BLaER1 treated with 17β-estradiol and CSF1 and Interleukin-3, amounts not matched to agents 10 nM and 100 nM (cell line): ENCODE data around the gene PSD2.

Experiments used
- H3K27ac ChIP-seq, 11 experiments: shearing (Covaris generic); formaldehyde crosslinking; 2 replicates each; pipeline ENCODE4 v1.8.1; 2022
- H3K27me3 ChIP-seq, 11 experiments: shearing (Covaris generic); formaldehyde crosslinking; 2 replicates each; pipeline ENCODE4 v1.8.1; 2022
- H3K36me3 ChIP-seq, 11 experiments: shearing (Covaris generic); formaldehyde crosslinking; 2 replicates each; pipeline ENCODE4 v1.8.1; 2022
- H3K4me1 ChIP-seq, 10 experiments: shearing (Covaris generic); formaldehyde crosslinking; 2 replicates each; pipeline ENCODE4 v1.8.1; 2022
- H3K4me2 ChIP-seq, 11 experiments: shearing (Covaris generic); formaldehyde crosslinking; 2 replicates each; pipeline ENCODE4 v1.8.1; 2022
- H3K4me3 ChIP-seq, 10 experiments: shearing (Covaris generic); formaldehyde crosslinking; 2 replicates each; pipeline ENCODE4 v1.8.1; 2022
- H3K9ac ChIP-seq, 11 experiments: shearing (Covaris generic); formaldehyde crosslinking; 2 replicates each; pipeline ENCODE4 v1.8.1; 2022
- H3K9me3 ChIP-seq, 11 experiments: shearing (Covaris generic); formaldehyde crosslinking; replicated peaks in 1 of 11; 2 replicates each; pipeline ENCODE4 v1.8.1; 2022
- H4K20me1 ChIP-seq, 11 experiments: shearing (Covaris generic); formaldehyde crosslinking; 2 replicates each; pipeline ENCODE4 v1.8.1; 2022
- Cebpa-rat ChIP-seq, 11 experiments: shearing (Covaris generic); IDR thresholded peaks; 2 replicates each; pipeline ENCODE4 v1.8.1; 2022

The PSD2 gene

DNA sequence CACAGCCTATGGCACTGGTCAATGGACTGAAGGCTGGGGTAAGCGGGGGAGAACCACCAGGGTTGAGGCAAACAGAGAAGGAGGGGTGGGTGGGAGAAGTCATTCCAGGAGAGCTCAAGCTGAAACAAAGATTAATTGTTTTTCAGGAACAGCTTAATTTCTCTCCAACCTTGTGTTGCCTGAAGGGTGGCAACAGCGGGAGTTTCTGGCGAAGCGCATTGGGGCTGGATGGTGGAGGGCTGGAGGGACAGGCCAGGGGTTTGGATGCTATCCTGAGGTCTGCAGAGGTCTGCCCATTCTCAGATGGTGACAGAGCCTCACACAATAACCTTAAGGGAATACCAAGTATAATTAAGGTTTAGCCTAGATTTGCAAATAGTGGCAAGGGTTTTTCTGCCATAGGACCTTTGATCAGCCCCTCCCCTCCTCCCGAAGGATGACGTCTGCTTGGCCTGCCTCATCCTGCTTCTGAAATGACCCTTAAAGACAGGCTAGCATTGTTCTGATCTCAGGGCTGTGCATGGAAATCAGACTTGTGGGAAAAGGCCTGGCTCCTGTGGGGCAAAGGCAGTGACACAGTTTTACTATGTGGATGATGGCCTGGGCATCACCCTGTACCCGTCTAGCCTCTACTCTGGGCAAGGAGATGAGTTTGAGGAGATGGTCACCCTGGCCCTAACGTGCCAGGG is 32.7 kb downstream of the PSD2 start:
- Histone ChIP-seq H3K9ac (no peak overlapping the region), H3K4me3 (no peak overlapping the region), H3K36me3 (no peaks in the 10 kb centered on the region), H3K27me3 (no peaks in the 10 kb centered on the region), H3K4me1 (no peaks in the 10 kb centered on the region), H3K4me2 (no peak overlapping the region), H4K20me1 (no peaks in the 10 kb centered on the region), H3K27ac (no peak overlapping the region), H3K9me3 (peaks cover 0 to 12% (median 5%) of the 10 kb centered on the region in 11 experiments; a peak in 9 of 22 replicates)
- no peak for TF ChIP-seq Cebpa-rat (IDR thresholded peaks at IDR 0.05)

DNA sequence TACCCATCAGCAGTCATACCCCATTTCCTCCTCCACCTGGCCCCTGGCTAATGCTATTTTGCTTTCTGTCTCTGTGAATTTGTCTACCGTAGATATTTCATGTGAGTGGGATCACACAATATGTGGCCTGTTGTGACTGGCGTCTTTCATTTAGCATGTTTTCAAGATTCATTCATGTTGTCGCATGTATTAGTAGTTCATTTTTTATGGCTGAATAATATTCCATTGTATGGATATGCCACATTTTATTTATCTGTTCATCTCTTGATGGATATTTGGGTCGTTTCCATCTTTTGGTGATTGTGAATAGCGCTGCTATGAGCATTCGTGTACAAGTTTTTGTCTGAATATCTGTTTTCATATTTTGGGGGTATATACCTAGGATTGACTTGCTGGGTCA is 33.9 kb downstream of the PSD2 start:
- Histone ChIP-seq H3K36me3 (no peaks in the 10 kb centered on the region), H4K20me1 (no peaks in the 10 kb centered on the region), H3K9ac (no peak overlapping the region), H3K4me1 (no peaks in the 10 kb centered on the region), H3K9me3 (peaks cover 0 to 12% (median 5%) of the 10 kb centered on the region in 11 experiments; a peak in 9 of 22 replicates), H3K4me2 (no peak overlapping the region), H3K27me3 (no peaks in the 10 kb centered on the region), H3K27ac (no peak overlapping the region), H3K4me3 (no peak overlapping the region)
- no peak for TF ChIP-seq Cebpa-rat (IDR thresholded peaks at IDR 0.05)

DNA sequence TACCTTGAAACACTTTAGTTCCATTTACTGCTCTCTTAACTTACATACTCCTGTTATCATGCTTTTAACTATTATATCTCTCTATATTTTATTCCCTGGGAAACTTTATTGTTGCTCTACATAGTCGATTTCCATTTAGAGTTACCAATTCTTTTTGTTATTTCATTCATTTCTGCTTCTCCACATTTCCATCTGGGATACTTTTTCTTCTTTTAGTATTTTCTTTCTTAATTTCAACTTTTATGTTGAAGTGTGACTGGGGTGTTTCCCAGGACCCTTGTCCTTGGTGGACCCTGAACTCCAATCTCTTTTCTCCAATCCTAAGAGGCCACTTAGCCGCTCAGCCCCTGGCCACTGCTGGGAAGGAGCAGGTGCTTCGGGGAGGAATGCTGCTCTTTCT is 36.0 kb downstream of the PSD2 start:
- no peak for TF ChIP-seq Cebpa-rat (IDR thresholded peaks at IDR 0.05)
- no peaks in the 10 kb centered on the region for H3K4me1 ChIP-seq
- H3K27ac ChIP-seq, result no peak overlapping the region

DNA sequence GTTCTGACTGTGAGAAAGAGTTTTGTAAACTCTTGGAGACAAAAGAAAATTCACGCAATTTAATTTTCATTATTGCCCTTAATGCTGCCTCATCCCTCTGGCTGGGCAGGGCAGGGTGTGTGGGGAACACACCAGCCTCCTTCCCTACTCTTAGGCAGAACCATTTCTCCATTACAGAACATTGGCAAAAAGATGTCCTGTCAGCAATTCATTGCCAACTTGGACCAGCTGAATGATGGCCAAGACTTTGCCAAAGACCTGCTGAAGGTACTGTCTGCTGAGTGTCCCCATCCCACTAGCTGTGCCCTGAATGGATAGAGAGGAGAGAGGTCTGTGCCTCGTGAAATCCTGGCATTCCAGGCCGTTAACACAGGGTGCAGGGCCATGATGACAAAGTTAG is 37.9 kb downstream of the PSD2 start:
- Histone ChIP-seq H3K36me3 (no peaks in the 10 kb centered on the region), H3K4me3 (no peak overlapping the region), H4K20me1 (peaks cover 0 to under 1% (median 0%) of the 10 kb centered on the region in 11 experiments; a peak in 1 of 22 replicates), H3K27me3 (no peaks in the 10 kb centered on the region), H3K4me2 (no peak overlapping the region), H3K27ac (no peak overlapping the region), H3K9me3 (peaks cover 0 to 7% (median 5%) of the 10 kb centered on the region in 11 experiments; a peak in 9 of 22 replicates), H3K4me1 (no peaks in the 10 kb centered on the region), H3K9ac (no peak overlapping the region)
- TF ChIP-seq Cebpa-rat (IDR thresholded peaks at IDR 0.05), result no peak

More for the DNA sequence above, 36.0 kb downstream of the PSD2 start:
- H3K4me3 ChIP-seq, result no peak overlapping the region
- no peaks in the 10 kb centered on the region for H3K36me3 ChIP-seq
- peaks cover 0 to 12% (median 5%) of the 10 kb centered on the region in 11 experiments; a peak in 9 of 22 replicates for H3K9me3 ChIP-seq
- no peaks in the 10 kb centered on the region for H4K20me1 ChIP-seq
- no peak overlapping the region for H3K4me2 ChIP-seq
- no peaks in the 10 kb centered on the region for H3K27me3 ChIP-seq
- H3K9ac ChIP-seq, result no peak overlapping the region

DNA sequence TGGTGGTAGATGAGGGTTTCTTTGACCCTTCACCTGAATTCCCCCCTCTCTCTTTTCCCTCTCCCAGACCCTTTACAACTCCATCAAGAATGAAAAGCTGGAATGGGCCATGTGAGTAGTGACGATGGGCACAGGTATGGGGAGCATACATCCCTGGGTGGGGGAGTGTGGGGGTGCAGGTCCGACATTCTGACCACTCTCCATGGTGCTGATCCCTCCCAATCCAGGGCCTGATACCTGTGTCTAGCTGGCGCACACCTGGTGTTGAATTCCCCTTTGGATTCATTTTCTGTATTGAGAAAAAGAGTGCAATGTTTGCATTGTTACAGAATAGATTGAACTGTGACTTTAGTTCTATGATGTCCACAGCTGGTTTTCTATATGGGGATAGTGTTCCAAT is 40.0 kb downstream of the PSD2 start:
- H3K4me1 ChIP-seq, result no peaks in the 10 kb centered on the region

DNA sequence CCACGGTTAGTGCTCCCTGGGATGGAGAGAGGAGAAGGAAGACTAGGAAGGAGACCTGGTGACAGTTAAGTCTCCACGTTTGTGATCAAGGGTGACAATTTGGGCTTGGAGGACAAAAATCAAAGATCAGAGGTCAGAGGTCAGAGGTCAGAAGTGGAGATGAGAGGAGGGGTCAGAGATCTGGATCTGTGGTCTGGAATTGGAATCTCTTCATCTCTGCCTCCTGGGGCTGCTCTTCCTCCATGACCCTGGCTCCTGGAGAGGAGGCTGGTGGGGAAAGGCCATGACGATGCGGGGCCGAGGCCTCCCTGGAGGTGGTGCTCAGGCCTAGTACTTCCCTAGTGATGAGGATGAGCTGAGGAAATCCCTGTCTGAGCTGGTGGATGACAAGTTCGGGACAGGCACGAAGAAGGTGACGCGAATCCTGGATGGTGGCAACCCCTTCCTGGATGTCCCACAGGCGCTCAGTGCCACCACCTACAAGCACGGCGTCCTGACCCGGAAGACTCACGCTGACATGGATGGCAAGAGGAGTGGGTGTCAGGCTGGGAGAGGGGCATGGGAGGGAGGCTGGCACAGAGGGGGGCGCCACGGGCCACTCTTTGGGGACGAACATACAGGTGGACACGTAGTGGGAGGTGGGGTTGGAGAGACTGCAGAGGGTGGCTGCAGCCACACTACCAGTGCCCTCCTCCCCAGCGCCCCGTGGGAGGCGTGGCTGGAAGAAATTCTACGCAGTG is 41.0 kb downstream of the PSD2 start:
- H3K36me3 ChIP-seq, result no peaks in the 10 kb centered on the region
- peaks cover 0 to 6% (median 0%) of the 10 kb centered on the region in 11 experiments; a peak in 1 of 22 replicates for H4K20me1 ChIP-seq
- H3K4me1 ChIP-seq, result no peaks in the 10 kb centered on the region
- no peak overlapping the region for H3K4me2 ChIP-seq
- TF ChIP-seq Cebpa-rat (IDR thresholded peaks at IDR 0.05), result no peak
- H3K4me3 ChIP-seq, result no peak overlapping the region
- H3K27me3 ChIP-seq, result no peaks in the 10 kb centered on the region; a peak in 1 of 22 replicates
- no peaks in the 10 kb centered on the region for H3K9me3 ChIP-seq
- H3K27ac ChIP-seq, result no peak overlapping the region
- H3K9ac ChIP-seq, result no peak overlapping the region

More for the DNA sequence above, 40.0 kb downstream of the PSD2 start:
- Histone ChIP-seq H3K27me3 (no peaks in the 10 kb centered on the region), H3K4me3 (no peak overlapping the region), H3K4me2 (no peak overlapping the region), H3K27ac (no peak overlapping the region), H4K20me1 (peaks cover 0 to 6% (median 0%) of the 10 kb centered on the region in 11 experiments; a peak in 1 of 22 replicates), H3K9me3 (no peaks in the 10 kb centered on the region), H3K9ac (no peak overlapping the region), H3K36me3 (no peaks in the 10 kb centered on the region)
- no peak for TF ChIP-seq Cebpa-rat (IDR thresholded peaks at IDR 0.05)

DNA sequence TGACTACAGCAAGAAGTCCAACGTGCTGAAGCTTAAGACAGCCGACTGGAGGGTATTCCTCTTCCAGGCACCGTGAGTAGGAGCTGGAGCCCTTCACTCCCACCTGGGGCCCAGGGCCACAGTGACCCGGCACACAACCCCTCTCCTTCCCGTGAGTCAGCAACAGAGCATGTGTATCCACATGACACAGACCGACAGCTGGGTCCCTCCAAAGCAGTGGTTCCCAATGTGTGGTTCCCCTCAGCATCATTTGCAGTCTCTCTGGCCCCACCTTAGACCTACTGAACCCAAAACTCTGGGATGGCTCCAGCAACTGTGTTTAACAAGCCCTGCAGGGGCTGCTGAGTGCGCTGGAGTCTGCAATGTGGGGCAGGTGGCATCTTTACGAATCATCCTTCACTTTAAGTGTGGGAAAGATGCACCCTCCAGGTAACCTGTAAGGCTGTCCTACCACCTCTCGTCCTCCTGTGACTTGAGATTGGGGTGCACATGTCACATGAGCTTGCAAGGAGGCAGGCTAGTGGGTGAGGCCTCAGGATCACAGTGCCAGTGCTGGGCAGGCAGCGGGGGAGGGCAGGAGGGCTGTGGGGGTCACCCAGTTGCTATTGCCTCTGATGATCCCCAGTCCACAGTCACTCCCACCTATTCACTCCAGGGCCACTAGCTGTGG is 42.2 kb downstream of the PSD2 start:
- Histone ChIP-seq H3K4me2 (no peak overlapping the region), H3K9ac (no peak overlapping the region), H3K36me3 (no peaks in the 10 kb centered on the region), H3K9me3 (no peaks in the 10 kb centered on the region), H3K27ac (no peak overlapping the region), H4K20me1 (peaks cover 0 to 6% (median 0%) of the 10 kb centered on the region in 11 experiments; a peak in 2 of 22 replicates), H3K4me1 (no peaks in the 10 kb centered on the region), H3K27me3 (no peaks in the 10 kb centered on the region; a peak in 1 of 22 replicates), H3K4me3 (no peak overlapping the region)
- TF ChIP-seq Cebpa-rat (IDR thresholded peaks at IDR 0.05), result no peak

DNA sequence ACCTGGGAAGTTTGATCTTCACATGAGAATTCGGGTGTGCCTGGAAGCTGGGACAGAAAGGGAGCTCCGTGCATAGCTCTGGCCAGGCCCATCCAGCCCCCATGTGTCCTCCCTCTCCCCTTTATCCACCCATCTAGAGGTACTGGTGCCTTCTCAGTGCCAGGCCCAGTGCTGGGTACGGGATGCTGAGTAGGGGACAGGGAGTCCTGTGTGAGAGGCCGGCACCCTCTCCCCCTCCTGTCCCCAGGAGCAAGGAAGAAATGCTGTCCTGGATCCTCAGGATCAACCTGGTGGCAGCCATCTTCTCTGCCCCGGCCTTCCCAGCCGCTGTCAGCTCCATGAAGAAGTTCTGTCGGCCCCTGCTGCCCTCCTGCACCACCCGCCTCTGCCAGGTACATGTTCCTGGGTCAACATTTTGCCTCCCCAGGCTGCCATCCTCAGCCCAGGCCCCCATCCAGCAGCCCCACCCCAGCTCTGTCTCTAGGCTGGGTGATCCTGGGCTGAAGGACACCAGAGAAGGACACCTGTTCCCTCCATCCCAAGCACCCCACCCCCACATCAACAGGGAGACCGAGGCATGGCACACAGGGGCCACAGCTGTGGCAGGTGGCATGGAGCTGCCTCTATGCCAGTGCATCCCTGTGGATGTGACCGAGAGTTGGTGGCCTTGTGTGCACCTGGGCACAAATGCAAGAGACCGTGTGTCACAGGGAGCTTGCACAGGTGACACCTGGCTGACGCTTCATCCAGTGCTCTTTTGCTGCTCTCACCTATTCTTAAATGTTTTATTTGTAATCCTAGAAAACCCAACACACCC is 43.0 kb downstream of the PSD2 start:
- Histone ChIP-seq H3K4me2 (no peak overlapping the region), H4K20me1 (peaks cover 0 to 6% (median 0%) of the 10 kb centered on the region in 11 experiments; a peak in 2 of 22 replicates), H3K9me3 (no peaks in the 10 kb centered on the region), H3K4me3 (no peak overlapping the region), H3K27ac (no peak overlapping the region), H3K4me1 (no peaks in the 10 kb centered on the region), H3K36me3 (no peaks in the 10 kb centered on the region), H3K27me3 (no peaks in the 10 kb centered on the region; a peak in 1 of 22 replicates), H3K9ac (no peak overlapping the region)
- TF ChIP-seq Cebpa-rat (IDR thresholded peaks at IDR 0.05), result no peak
